ENCODE results near the gene PTPRT.

DNA sequence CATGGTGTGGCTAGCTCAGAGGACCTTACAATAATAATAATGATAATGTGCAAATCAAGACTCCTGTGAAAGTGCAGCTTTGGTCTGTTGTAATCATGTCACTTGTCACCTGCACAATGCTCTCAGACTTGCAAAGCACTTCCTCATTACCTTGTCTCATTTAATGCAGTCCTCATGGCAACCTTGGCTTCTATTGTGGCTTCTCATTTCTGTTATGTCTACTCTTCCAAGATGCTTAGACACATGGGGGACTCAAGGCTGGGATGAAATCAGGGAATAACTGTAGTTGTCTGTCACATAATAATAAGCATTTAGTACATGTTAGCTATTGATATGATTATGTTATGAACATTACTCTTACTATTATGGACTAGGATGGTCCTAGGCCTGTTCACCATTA is 484.2 kb downstream of the PTPRT start:
- TF ChIP-seq, protein P1, sequence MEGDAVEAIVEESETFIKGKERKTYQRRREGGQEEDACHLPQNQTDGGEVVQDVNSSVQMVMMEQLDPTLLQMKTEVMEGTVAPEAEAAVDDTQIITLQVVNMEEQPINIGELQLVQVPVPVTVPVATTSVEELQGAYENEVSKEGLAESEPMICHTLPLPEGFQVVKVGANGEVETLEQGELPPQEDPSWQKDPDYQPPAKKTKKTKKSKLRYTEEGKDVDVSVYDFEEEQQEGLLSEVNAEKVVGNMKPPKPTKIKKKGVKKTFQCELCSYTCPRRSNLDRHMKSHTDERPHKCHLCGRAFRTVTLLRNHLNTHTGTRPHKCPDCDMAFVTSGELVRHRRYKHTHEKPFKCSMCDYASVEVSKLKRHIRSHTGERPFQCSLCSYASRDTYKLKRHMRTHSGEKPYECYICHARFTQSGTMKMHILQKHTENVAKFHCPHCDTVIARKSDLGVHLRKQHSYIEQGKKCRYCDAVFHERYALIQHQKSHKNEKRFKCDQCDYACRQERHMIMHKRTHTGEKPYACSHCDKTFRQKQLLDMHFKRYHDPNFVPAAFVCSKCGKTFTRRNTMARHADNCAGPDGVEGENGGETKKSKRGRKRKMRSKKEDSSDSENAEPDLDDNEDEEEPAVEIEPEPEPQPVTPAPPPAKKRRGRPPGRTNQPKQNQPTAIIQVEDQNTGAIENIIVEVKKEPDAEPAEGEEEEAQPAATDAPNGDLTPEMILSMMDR (IDR thresholded peaks at IDR 0.05; ENCODE audit: insufficient read depth, low read length, poor library complexity, severe bottlenecking): no peak
- TF ChIP-seq EZH2phosphoT487 (conservative IDR thresholded peaks at IDR 0.05; ENCODE audit: low read length): no peak

Measured in SU-DHL-6 (cell line).